SK-N-SH treated with all-trans-retinoic acid at 6 μM for 48 hours (cell line): Measurements from ENCODE around the gene ECE2.

Source experiments
- ARNTL ChIP-seq: fragments of 450-650 bp; formaldehyde crosslinking; IDR thresholded peaks from 2 replicates; pipeline ENCODE4 v1.5.0; 2020; ENCODE audit warnings: low read depth, mild to moderate bottlenecking, moderate library complexity, borderline replicate concordance
- CREB5 ChIP-seq: fragments of 250-450 bp; sonication (Bioruptor Pico); IDR thresholded peaks from 2 replicates; pipeline ENCODE4 v1.5.1; 2020; ENCODE audit warnings: low read depth, mild to moderate bottlenecking, moderate library complexity
- OSR1 ChIP-seq: fragments of 250-450 bp; sonication (Bioruptor Pico); IDR thresholded peaks from 2 replicates; pipeline ENCODE4 v1.8.0; 2022; ENCODE audit warnings: moderate library complexity, mild to moderate bottlenecking, inconsistent platforms
- PPARA ChIP-seq: fragments of 250-450 bp; sonication (Bioruptor Pico); IDR thresholded peaks from 2 replicates; pipeline ENCODE4 v1.5.0; 2020; ENCODE audit warnings: mild to moderate bottlenecking, borderline replicate concordance
- TCF4 ChIP-seq: fragments of 250-450 bp; sonication (Bioruptor Pico); IDR thresholded peaks from 2 replicates; pipeline ENCODE4 v1.8.0; 2021; ENCODE audit warnings: mild to moderate bottlenecking, moderate library complexity, borderline replicate concordance
- ZC3H10 ChIP-seq: fragments of 250-450 bp; sonication (Bioruptor Pico); IDR thresholded peaks from 2 replicates; pipeline ENCODE4 v1.5.1; 2021; ENCODE audit warnings: mild to moderate bottlenecking, moderate library complexity
- ZFP3 ChIP-seq: fragments of 250-450 bp; sonication (Bioruptor Pico); IDR thresholded peaks from 2 replicates; pipeline ENCODE4 v1.5.0; 2020; ENCODE audit warnings: mild to moderate bottlenecking, moderate library complexity
- TF ChIP-seq, protein P1 (sequence below): fragments of 250-450 bp; sonication (Bioruptor Pico); IDR thresholded peaks from 2 replicates; pipeline ENCODE4 v1.5.1; 2021; ENCODE audit warnings: mild to moderate bottlenecking, moderate library complexity
- TF ChIP-seq, protein P2 (sequence below): fragments of 250-450 bp; sonication (Bioruptor Pico); IDR thresholded peaks from 2 replicates; pipeline ENCODE4 v1.8.0; 2020; ENCODE audit warnings: mild to moderate bottlenecking, moderate library complexity, borderline replicate concordance

GRCh38 chr3:184322731-184323487, 47.1 kb downstream of the ECE2 start:
- TF ChIP-seq CREB5 (CRISPR knock-in tag) (no peak), ARNTL (CRISPR knock-in tag) (no peak), OSR1 (no peak), ZFP3 (CRISPR knock-in tag) (no peak), ZC3H10 (no peak), TCF4 (no peak), PPARA (CRISPR knock-in tag) (no peak)
- TF ChIP-seq, protein P1, sequence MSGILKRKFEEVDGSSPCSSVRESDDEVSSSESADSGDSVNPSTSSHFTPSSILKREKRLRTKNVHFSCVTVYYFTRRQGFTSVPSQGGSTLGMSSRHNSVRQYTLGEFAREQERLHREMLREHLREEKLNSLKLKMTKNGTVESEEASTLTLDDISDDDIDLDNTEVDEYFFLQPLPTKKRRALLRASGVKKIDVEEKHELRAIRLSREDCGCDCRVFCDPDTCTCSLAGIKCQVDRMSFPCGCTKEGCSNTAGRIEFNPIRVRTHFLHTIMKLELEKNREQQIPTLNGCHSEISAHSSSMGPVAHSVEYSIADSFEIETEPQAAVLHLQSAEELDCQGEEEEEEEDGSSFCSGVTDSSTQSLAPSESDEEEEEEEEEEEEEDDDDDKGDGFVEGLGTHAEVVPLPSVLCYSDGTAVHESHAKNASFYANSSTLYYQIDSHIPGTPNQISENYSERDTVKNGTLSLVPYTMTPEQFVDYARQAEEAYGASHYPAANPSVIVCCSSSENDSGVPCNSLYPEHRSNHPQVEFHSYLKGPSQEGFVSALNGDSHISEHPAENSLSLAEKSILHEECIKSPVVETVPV: no peak
- TF ChIP-seq, protein P2, sequence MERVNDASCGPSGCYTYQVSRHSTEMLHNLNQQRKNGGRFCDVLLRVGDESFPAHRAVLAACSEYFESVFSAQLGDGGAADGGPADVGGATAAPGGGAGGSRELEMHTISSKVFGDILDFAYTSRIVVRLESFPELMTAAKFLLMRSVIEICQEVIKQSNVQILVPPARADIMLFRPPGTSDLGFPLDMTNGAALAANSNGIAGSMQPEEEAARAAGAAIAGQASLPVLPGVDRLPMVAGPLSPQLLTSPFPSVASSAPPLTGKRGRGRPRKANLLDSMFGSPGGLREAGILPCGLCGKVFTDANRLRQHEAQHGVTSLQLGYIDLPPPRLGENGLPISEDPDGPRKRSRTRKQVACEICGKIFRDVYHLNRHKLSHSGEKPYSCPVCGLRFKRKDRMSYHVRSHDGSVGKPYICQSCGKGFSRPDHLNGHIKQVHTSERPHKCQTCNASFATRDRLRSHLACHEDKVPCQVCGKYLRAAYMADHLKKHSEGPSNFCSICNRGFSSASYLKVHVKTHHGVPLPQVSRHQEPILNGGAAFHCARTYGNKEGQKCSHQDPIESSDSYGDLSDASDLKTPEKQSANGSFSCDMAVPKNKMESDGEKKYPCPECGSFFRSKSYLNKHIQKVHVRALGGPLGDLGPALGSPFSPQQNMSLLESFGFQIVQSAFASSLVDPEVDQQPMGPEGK (CRISPR knock-in tag): no peak
